ENCODE results near the gene ZMYM3. TPM values are rescaled to one million over a fixed set of nuclear protein-coding genes. Genes with fewer than 3 reads are reported as not detected.

Gene ZMYM3
- total RNA-seq, 4 donors from 2014 or later: 12.1 to 37.9 (median 27.3) TPM

GRCh38 chrX:71210816-71211215 is 43.1 kb downstream of the ZMYM3 start:
- Histone ChIP-seq H3K27me3 (no peaks in the 10 kb centered on the region), H3K27ac (no peak overlapping the region), H3K9me3 (no peaks in the 10 kb centered on the region), H3K4me3 (no peak overlapping the region), H3K4me1 (no peaks in the 10 kb centered on the region), H3K36me3 (no peaks in the 10 kb centered on the region)
- DNase-seq: no peak
- intact Hi-C loops (cut with DNase I; ENCODE audit: low total_unique reads): no loop called here
- TF ChIP-seq POLR2A (IDR thresholded peaks at IDR 0.05) (no peak), CTCF (IDR thresholded peaks at IDR 0.05) (no peak)

- no peaks in the 10 kb centered on the region for H3K36me3 ChIP-seq
- no peaks in the 10 kb centered on the region for H3K4me1 ChIP-seq
- intact Hi-C loops (cut with DNase I; ENCODE audit: low total_unique reads): no loop called here
- H3K27me3 ChIP-seq: peaks cover 0 to 5% of the 10 kb centered on the region in 2 donors
- DNase-seq: no peak
- no peaks in the 10 kb centered on the region for H3K9me3 ChIP-seq
- no peak overlapping the region for H3K4me3 ChIP-seq
- no peak for TF ChIP-seq POLR2A (IDR thresholded peaks at IDR 0.05)
- no peak for TF ChIP-seq CTCF (IDR thresholded peaks at IDR 0.05)
- H3K27ac ChIP-seq: no peak overlapping the region
These were observed 54.5 kb downstream of the ZMYM3 start for GRCh38 chrX:71199252-71200008.

- no peak overlapping the region for H3K4me3 ChIP-seq
- peaks cover 0 to 5% of the 10 kb centered on the region in 2 donors for H3K27me3 ChIP-seq
- intact Hi-C loops (cut with DNase I; ENCODE audit: low total_unique reads): no loop called here
- TF ChIP-seq CTCF (IDR thresholded peaks at IDR 0.05) (no peak), POLR2A (IDR thresholded peaks at IDR 0.05) (no peak)
- H3K27ac ChIP-seq: no peak overlapping the region
- DNase-seq: no peak
- no peaks in the 10 kb centered on the region for H3K4me1 ChIP-seq
- no peaks in the 10 kb centered on the region for H3K9me3 ChIP-seq
- no peaks in the 10 kb centered on the region for H3K36me3 ChIP-seq
These were observed 55.9 kb downstream of the ZMYM3 start for GRCh38 chrX:71198066-71198465.

- peaks cover 0 to 5% of the 10 kb centered on the region in 2 donors for H3K27me3 ChIP-seq
- no peaks in the 10 kb centered on the region for H3K9me3 ChIP-seq
- no peak for TF ChIP-seq POLR2A (IDR thresholded peaks at IDR 0.05)
- no peak for TF ChIP-seq CTCF (IDR thresholded peaks at IDR 0.05)
- H3K4me3 ChIP-seq: no peak overlapping the region
- intact Hi-C loops (cut with DNase I; ENCODE audit: low total_unique reads): no loop called here
- H3K4me1 ChIP-seq: no peaks in the 10 kb centered on the region
- no peak for DNase-seq
- H3K36me3 ChIP-seq: no peaks in the 10 kb centered on the region
- H3K27ac ChIP-seq: no peak overlapping the region
These were observed 57.8 kb downstream of the ZMYM3 start for GRCh38 chrX:71195964-71196649.

GRCh38 chrX:71191248-71191647 is 62.7 kb downstream of the ZMYM3 start:
- Histone ChIP-seq H3K36me3 (no peaks in the 10 kb centered on the region), H3K27ac (no peak overlapping the region), H3K9me3 (no peaks in the 10 kb centered on the region), H3K27me3 (no peaks in the 10 kb centered on the region), H3K4me3 (no peak overlapping the region), H3K4me1 (no peaks in the 10 kb centered on the region)
- no peak for TF ChIP-seq CTCF (IDR thresholded peaks at IDR 0.05)
- TF ChIP-seq POLR2A (IDR thresholded peaks at IDR 0.05): no peak
- DNase-seq: no peak
- intact Hi-C loops (cut with DNase I; ENCODE audit: low total_unique reads): no loop called here
